ENCODE measurements around the gene CCDC134. TPM values are rescaled to one million over a fixed set of nuclear protein-coding genes. Genes with fewer than 3 reads are reported as not detected.

CCDC134 gene
- total and polyA plus RNA-seq, 9 of the 15 experiments (the other 6 are each of a cell fraction or from before 2014, with no cell fraction given): 0.56 to 11.9 (median 5.3) TPM

DNA sequence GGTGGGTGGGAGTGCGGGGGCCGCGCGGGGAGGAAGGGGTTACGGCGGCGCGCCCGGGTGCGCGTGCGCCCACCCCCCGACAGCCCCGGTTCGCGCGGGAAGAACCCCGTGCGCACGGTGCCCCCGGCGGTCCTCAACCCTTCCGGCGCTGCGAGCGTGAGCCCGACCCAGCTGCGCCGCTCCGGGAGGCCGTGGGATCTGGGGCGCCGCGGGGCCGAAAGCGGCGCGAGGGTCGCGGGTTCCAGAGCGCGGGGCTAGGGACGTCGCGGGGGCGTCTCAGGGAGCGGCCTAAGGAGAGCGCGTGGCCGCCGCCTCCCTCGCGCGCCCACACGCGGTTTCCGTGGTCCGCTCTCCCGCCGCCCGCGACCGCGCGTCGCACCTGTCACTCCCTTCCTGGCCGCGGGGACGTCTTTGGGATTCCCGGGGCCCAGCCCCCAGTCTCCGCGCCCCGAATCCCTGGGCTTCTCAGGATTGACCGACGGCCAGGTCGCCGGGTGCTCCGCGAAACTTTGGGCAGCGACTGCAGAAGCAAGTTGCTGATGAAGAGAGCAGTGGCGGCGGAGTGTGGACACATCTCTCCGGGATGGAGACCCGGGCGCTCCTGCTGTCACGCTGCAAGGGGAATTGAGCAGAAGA, 33.0 kb downstream of the CCDC134 start:
- ChIA-PET POLR2A (interaction anchor here (0.5 to 2.7 kb wide), 3 partner anchors 11 to 94 kb away, joined by 3 to 34 read pairs (median 6); no protein-coding TSS in a partner anchor), CTCF (ENCODE audit: low intra/inter-chr PET ratio) (no interaction called here)
- WGBS (ENCODE audit: insufficient coverage, low coverage, missing lambda C conversion rate): under 1% methylated on average over 30 of the region's 86 CpGs
- Histone ChIP-seq H3K27ac (ENCODE audit: extremely low read depth, low read depth, low read length) (peak overlapping the region; percentile 98), H3K27me3 (ENCODE audit: control insufficient read depth in 2 of 2, insufficient read depth in 2 of 2, low read length in 2 of 2) (no peaks in the 10 kb centered on the region), H3K9me1 (ENCODE audit: control insufficient read depth, insufficient read depth, low read length) (peaks cover 5% of the 10 kb centered on the region), H2AFZ (ENCODE audit: low read depth, low read length) (no peak overlapping the region), H4K20me1 (replicated peaks; ENCODE audit: control insufficient read depth, insufficient read depth, low read length) (peaks cover under 1% of the 10 kb centered on the region; the same call in 1 of the 2 replicates), H3K36me3 (ENCODE audit: control insufficient read depth, insufficient read depth, low read length) (peaks cover 33% of the 10 kb centered on the region), H3K4me1 (replicated peaks in 1 of 2; ENCODE audit: control insufficient read depth in 2 of 2, insufficient read depth in 2 of 2, low read length in 2 of 2) (peaks cover 17 to 26% of the 10 kb centered on the region in 2 experiments; a peak in 4 of 5 replicates), H3K9me3 (replicated peaks; ENCODE audit: control insufficient read depth, insufficient read depth, low read depth, low read length) (no peaks in the 10 kb centered on the region; the same call in 1 of the 2 replicates), H3K79me2 (ENCODE audit: control insufficient read depth, insufficient read depth, low read length) (peaks cover 56% of the 10 kb centered on the region), H3K9ac (ENCODE audit: insufficient read depth in 1 of 2, low read depth in 2 of 2, low read length in 2 of 2) (peak overlapping the region; percentile 93 to 96), H3K4me2 (ENCODE audit: insufficient read depth, low read length) (peak overlapping the region; percentile 83), H3K4me3 (peak overlapping the region; percentile 66)
- in situ Hi-C loops (cut with MboI): no loop called here
- DNase-seq (ENCODE audit: extremely low read depth in 1 of 4, low spot score in 3 of 4) (peak; percentile 30 to 73 (median 64)), ATAC-seq (peak; percentile 17), FAIRE-seq (no peak)
- BruUV-seq (replicated peaks): no TSS peak
- intact Hi-C loops (cut with micrococcal nuclease): no loop called here
- TF ChIP-seq NR1H2 (CRISPR knock-in tag; IDR thresholded peaks at IDR 0.05) (no peak), NFXL1 (CRISPR knock-in tag; IDR thresholded peaks at IDR 0.05) (no peak), POLR3G (IDR thresholded peaks at IDR 0.05; ENCODE audit: extremely low read depth, insufficient read length, insufficient replicate concordance) (no peak), ZNF717 (CRISPR knock-in tag; IDR thresholded peaks at IDR 0.05) (no peak), KDM2B (CRISPR knock-in tag; IDR thresholded peaks at IDR 0.05) (no peak; the same call in 1 of the 2 replicates), POLR2H (tag; IDR thresholded peaks at IDR 0.05; ENCODE audit: low read depth) (no peak), ZNF121 (CRISPR knock-in tag; conservative IDR thresholded peaks at IDR 0.05) (no peak), HEY1 (CRISPR knock-in tag; IDR thresholded peaks at IDR 0.05; ENCODE audit: borderline replicate concordance) (no peak), ATF7 (IDR thresholded peaks at IDR 0.05) (no peak), GABPA (tag; conservative IDR thresholded peaks at IDR 0.05; ENCODE audit: low read depth) (no peak)
- TF ChIP-seq, protein P1, sequence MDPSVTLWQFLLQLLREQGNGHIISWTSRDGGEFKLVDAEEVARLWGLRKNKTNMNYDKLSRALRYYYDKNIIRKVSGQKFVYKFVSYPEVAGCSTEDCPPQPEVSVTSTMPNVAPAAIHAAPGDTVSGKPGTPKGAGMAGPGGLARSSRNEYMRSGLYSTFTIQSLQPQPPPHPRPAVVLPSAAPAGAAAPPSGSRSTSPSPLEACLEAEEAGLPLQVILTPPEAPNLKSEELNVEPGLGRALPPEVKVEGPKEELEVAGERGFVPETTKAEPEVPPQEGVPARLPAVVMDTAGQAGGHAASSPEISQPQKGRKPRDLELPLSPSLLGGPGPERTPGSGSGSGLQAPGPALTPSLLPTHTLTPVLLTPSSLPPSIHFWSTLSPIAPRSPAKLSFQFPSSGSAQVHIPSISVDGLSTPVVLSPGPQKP (CRISPR knock-in tag; IDR thresholded peaks at IDR 0.05): no peak
- TF ChIP-seq, protein P2, sequence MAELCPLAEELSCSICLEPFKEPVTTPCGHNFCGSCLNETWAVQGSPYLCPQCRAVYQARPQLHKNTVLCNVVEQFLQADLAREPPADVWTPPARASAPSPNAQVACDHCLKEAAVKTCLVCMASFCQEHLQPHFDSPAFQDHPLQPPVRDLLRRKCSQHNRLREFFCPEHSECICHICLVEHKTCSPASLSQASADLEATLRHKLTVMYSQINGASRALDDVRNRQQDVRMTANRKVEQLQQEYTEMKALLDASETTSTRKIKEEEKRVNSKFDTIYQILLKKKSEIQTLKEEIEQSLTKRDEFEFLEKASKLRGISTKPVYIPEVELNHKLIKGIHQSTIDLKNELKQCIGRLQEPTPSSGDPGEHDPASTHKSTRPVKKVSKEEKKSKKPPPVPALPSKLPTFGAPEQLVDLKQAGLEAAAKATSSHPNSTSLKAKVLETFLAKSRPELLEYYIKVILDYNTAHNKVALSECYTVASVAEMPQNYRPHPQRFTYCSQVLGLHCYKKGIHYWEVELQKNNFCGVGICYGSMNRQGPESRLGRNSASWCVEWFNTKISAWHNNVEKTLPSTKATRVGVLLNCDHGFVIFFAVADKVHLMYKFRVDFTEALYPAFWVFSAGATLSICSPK (IDR thresholded peaks at IDR 0.05; ENCODE audit: borderline replicate concordance): no peak
- TF ChIP-seq, protein P3, sequence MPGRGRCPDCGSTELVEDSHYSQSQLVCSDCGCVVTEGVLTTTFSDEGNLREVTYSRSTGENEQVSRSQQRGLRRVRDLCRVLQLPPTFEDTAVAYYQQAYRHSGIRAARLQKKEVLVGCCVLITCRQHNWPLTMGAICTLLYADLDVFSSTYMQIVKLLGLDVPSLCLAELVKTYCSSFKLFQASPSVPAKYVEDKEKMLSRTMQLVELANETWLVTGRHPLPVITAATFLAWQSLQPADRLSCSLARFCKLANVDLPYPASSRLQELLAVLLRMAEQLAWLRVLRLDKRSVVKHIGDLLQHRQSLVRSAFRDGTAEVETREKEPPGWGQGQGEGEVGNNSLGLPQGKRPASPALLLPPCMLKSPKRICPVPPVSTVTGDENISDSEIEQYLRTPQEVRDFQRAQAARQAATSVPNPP (IDR thresholded peaks at IDR 0.05; ENCODE audit: borderline replicate concordance, insufficient read depth, insufficient read length): no peak

Measured in K562 (cell line).